IMR-90 (cell line): ENCODE results near the gene TRIM22. TPM values are rescaled to one million over a fixed set of nuclear protein-coding genes. Genes with fewer than 3 reads are reported as not detected.

ENCODE experiments used
- ATAC-seq: fragments of 200-7000 bp; cut with Tn5 transposase; 2 replicates; pipeline ENCODE4 v1.9.1; 2020; ENCODE audit warnings: low read depth, mild to moderate bottlenecking, moderate library complexity
- BruUV-seq: library from RNA; stranded (reverse); fragments of 400-500 nt; replicated peaks from 2 replicates; lab custom pipeline; 2021; lab: Mats Ljungman, UMichigan
- CTCF ChIA-PET: fragments of 300-600 bp; formaldehyde crosslinking; extraction: SDS; loops from one replicate; lab custom pipeline; 2021; ENCODE audit warnings: antibody characterized with exemption; lab: Yijun Ruan, JAX
- POLR2A ChIA-PET: fragments of 300-600 bp; sonication (Branson Sonifier 250); formaldehyde crosslinking; loops from one replicate; lab custom pipeline; 2022; ENCODE audit warnings: antibody characterized with exemption; ENCODE audit not compliant: unreplicated experiment; lab: Charles Lee
- DNase-seq: peaks from one replicate; pipeline ENCODE4 v3.0.0; 2013
- H2AFZ ChIP-seq: replicated peaks from 2 replicates; pipeline ENCODE3; 2013; ENCODE audit warnings: low read length, mild to moderate bottlenecking; ENCODE audit not compliant: poor library complexity
- H2AK5ac ChIP-seq: 2 replicates; pipeline ENCODE4 v1.6.1; 2013; ENCODE audit warnings: low read depth, low read length, inconsistent platforms
- H2AK9ac ChIP-seq: replicated peaks from 2 replicates; pipeline ENCODE3; 2013; ENCODE audit warnings: mild to moderate bottlenecking, low read depth, low read length, moderate library complexity; ENCODE audit not compliant: poor library complexity
- H2BK120ac ChIP-seq: 2 replicates; pipeline ENCODE4 v1.6.1; 2013; ENCODE audit warnings: low read depth, low read length, inconsistent platforms
- H2BK15ac ChIP-seq: 3 replicates; pipeline ENCODE4 v1.6.1; 2013; ENCODE audit warnings: low read depth, low read length, inconsistent platforms
- H2BK20ac ChIP-seq: 2 replicates; pipeline ENCODE4 v1.6.1; 2013; ENCODE audit warnings: low read depth, mild to moderate bottlenecking, inconsistent platforms, low read length, moderate library complexity
- H2BK5ac ChIP-seq: 2 replicates; pipeline ENCODE4 v1.6.1; 2013; ENCODE audit warnings: mild to moderate bottlenecking, low read depth, low read length, inconsistent platforms; ENCODE audit not compliant: poor library complexity, severe bottlenecking
- H3K14ac ChIP-seq: replicated peaks from 2 replicates; pipeline ENCODE4 v1.6.1; 2013; ENCODE audit warnings: low read depth, low read length, inconsistent platforms
- H3K18ac ChIP-seq: 2 replicates; pipeline ENCODE4 v1.6.1; 2013; ENCODE audit warnings: low read depth, low read length, control low read depth
- H3K23ac ChIP-seq: 2 replicates; pipeline ENCODE4 v1.6.1; 2013; ENCODE audit warnings: low read depth, low read length, inconsistent platforms
- H3K27ac ChIP-seq: 2 replicates; pipeline ENCODE4 v1.5.1; 2013; ENCODE audit warnings: mild to moderate bottlenecking, control low read depth, low read length; ENCODE audit not compliant: insufficient read depth
- H3K27me3 ChIP-seq: 2 replicates; pipeline ENCODE4 v1.6.1; 2013; ENCODE audit warnings: low read length; ENCODE audit not compliant: control insufficient read depth, insufficient read depth
- H3K36me3 ChIP-seq: 2 replicates; pipeline ENCODE4 v1.6.1; 2013; ENCODE audit warnings: low read length, mixed read lengths; ENCODE audit not compliant: control insufficient read depth, insufficient read depth
- H3K4ac ChIP-seq: 2 replicates; pipeline ENCODE4 v1.6.1; 2013; ENCODE audit warnings: low read depth, low read length, inconsistent platforms
- H3K4me1 ChIP-seq: 2 replicates; pipeline ENCODE4 v1.6.1; 2013; ENCODE audit warnings: low read length, mixed read lengths; ENCODE audit not compliant: control insufficient read depth, insufficient read depth
- H3K4me2 ChIP-seq: 2 replicates; pipeline ENCODE4 v1.6.1; 2013; ENCODE audit warnings: low read depth, mild to moderate bottlenecking, control low read depth, low read length, moderate library complexity
- H3K4me3 ChIP-seq: 2 replicates; pipeline ENCODE4 v1.5.1; 2013; ENCODE audit warnings: low read depth, mild to moderate bottlenecking, control low read depth, low read length, moderate library complexity; ENCODE audit not compliant: insufficient read depth
- H3K56ac ChIP-seq: 2 replicates; pipeline ENCODE4 v1.6.1; 2013; ENCODE audit warnings: low read length, inconsistent platforms; ENCODE audit not compliant: insufficient read depth; ENCODE audit errors: extremely low read depth
- H3K79me1 ChIP-seq, 2 experiments: 2 replicates each; pipeline ENCODE4 v1.6.1; 2013; ENCODE audit warnings: low read length in 2 of 2, inconsistent platforms in 1 of 2, low read depth in 1 of 2
- H3K9ac ChIP-seq: 2 replicates; pipeline ENCODE4 v1.6.1; 2013; ENCODE audit warnings: low read depth, low read length, control low read depth
- H3K9me1 ChIP-seq: 2 replicates; pipeline ENCODE4 v1.6.1; 2013; ENCODE audit warnings: low read length, inconsistent platforms; ENCODE audit not compliant: insufficient read depth
- H3K9me3 ChIP-seq: 2 replicates; pipeline ENCODE4 v1.6.1; 2013; ENCODE audit warnings: low read length; ENCODE audit not compliant: control insufficient read depth, insufficient read depth
- H4K20me1 ChIP-seq: 2 replicates; pipeline ENCODE4 v1.6.1; 2013; ENCODE audit warnings: low read length, inconsistent platforms; ENCODE audit not compliant: insufficient read depth
- H4K5ac ChIP-seq: 2 replicates; pipeline ENCODE4 v1.6.1; 2013; ENCODE audit warnings: mild to moderate bottlenecking, low read depth, low read length, control low read depth
- H4K8ac ChIP-seq, 2 experiments: 2 replicates each; pipeline ENCODE4 v1.6.1; 2013; ENCODE audit warnings: low read depth in 2 of 2, low read length in 2 of 2, control low read depth in 1 of 2, inconsistent platforms in 1 of 2
- H4K91ac ChIP-seq: 2 replicates; pipeline ENCODE4 v1.6.1; 2013; ENCODE audit warnings: low read depth, low read length, inconsistent platforms; ENCODE audit not compliant: insufficient read depth
- CEBPB ChIP-seq: IDR thresholded peaks from 2 replicates; pipeline ENCODE4 v1.6.1; 2012; ENCODE audit warnings: low read depth, low read length, improper control_type of control experiment
- CHD1 ChIP-seq: IDR thresholded peaks from 2 replicates; pipeline ENCODE4 v1.6.1; 2012; ENCODE audit warnings: low read depth, low read length, improper control_type of control experiment
- FOS ChIP-seq: fragments of 150-350 bp; IDR thresholded peaks from 2 replicates; pipeline ENCODE4 v1.6.1; 2016; ENCODE audit warnings: low read depth, low read length
- RCOR1 ChIP-seq: IDR thresholded peaks from 2 replicates; pipeline ENCODE4 v1.6.1; 2012; ENCODE audit warnings: mild to moderate bottlenecking, low read length, improper control_type of control experiment; ENCODE audit not compliant: insufficient replicate concordance
- SMC3 ChIP-seq: fragments of 150-350 bp; IDR thresholded peaks from 2 replicates; pipeline ENCODE4 v1.6.1; 2016; ENCODE audit warnings: low read depth, mild to moderate bottlenecking, antibody characterized with exemption, low read length, moderate library complexity
- WGBS, 2 experiments: methylation state at CpG; one replicate each; pipeline versions ENCODE4 v1.1.5 to v1.1.7; 2013; ENCODE audit warnings: missing lambda C conversion rate in 2 of 2; ENCODE audit not compliant: insufficient read length in 1 of 2; ENCODE audit errors: extremely low coverage in 2 of 2; 5-methylcytosine and 5-hydroxymethylcytosine counted together
- dilution Hi-C: fragments of 300-500 bp; cut with HindIII; formaldehyde crosslinking; loops from one replicate; pipeline ENCODE4 v1.14.3; 2018; ENCODE audit warnings: low sequenced_read_pairs; ENCODE audit not compliant: unreplicated experiment
- in situ Hi-C: fragments of 300-500 bp; cut with MboI; formaldehyde crosslinking; loops from 3 replicates; pipeline ENCODE4 v1.14.3; 2019; ENCODE audit warnings: low sequenced_read_pairs, inconsistent platforms, mixed read lengths
- intact Hi-C: fragments of 100-400 bp; cut with micrococcal nuclease; formaldehyde crosslinking; loops from 2 replicates; pipeline ENCODE4 v1.10.0; 2022
- polyA plus RNA-seq, 3 experiments: library from polyadenylated mRNA; depleted of rRNA; stranded (reverse); fragments of >200 nt; gene quantifications; 2 replicates each; pipeline ENCODE4 v1.2.3, GENCODE V29; 2012; ENCODE audit warnings: low replicate concordance in 1 of 3
- total RNA-seq: library from RNA; depleted of rRNA; stranded (reverse); fragments of >200 nt; gene quantifications from 2 replicates; pipeline ENCODE4 v1.2.3, GENCODE V29; 2012
- TF ChIP-seq, protein P1 (sequence below): conservative IDR thresholded peaks from 2 replicates; pipeline ENCODE4 v1.5.1; 2012; ENCODE audit warnings: mild to moderate bottlenecking, low read depth, low read length, improper control_type of control experiment

TRIM22 gene
- total and polyA plus RNA-seq, 2 of the 4 experiments (the other 2 are of a cell fraction): 43.6 to 46.8 TPM

DNA sequence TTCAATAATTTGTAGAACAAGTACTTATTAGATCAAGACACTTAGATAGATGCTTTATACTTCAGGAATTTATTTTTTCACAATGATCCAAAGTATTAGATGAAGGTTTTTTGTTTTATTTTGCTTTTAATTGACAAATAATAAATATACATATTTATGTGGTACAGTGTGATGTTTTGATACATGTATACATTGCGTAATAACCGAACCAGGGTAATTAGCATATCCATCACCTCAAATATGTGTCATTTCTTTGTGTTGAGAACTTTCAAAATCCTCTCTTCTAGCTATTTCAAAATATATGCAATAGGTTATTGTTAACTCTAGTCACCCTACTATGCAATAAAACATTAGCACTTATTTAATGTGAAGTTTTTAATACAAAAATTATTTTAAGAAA is 26.1 kb upstream of the TRIM22 start:
- H4K8ac ChIP-seq: no peak overlapping the region
- H2BK15ac ChIP-seq: no peak overlapping the region
- no peak overlapping the region for H3K4ac ChIP-seq
- no peak for TF ChIP-seq SMC3
- no peak for TF ChIP-seq FOS
- TF ChIP-seq, protein P1, sequence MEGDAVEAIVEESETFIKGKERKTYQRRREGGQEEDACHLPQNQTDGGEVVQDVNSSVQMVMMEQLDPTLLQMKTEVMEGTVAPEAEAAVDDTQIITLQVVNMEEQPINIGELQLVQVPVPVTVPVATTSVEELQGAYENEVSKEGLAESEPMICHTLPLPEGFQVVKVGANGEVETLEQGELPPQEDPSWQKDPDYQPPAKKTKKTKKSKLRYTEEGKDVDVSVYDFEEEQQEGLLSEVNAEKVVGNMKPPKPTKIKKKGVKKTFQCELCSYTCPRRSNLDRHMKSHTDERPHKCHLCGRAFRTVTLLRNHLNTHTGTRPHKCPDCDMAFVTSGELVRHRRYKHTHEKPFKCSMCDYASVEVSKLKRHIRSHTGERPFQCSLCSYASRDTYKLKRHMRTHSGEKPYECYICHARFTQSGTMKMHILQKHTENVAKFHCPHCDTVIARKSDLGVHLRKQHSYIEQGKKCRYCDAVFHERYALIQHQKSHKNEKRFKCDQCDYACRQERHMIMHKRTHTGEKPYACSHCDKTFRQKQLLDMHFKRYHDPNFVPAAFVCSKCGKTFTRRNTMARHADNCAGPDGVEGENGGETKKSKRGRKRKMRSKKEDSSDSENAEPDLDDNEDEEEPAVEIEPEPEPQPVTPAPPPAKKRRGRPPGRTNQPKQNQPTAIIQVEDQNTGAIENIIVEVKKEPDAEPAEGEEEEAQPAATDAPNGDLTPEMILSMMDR: no peak
- no peak for TF ChIP-seq RCOR1
- peak; percentile 91 for TF ChIP-seq CEBPB
- TF ChIP-seq CHD1: no peak
- WGBS, 2 experiments: no CpG with 5 or more reads among the region's 2 CpGs
- in situ Hi-C loops (no loop called here), dilution Hi-C loops (no loop called here), intact Hi-C loops (no loop called here)
- no peak overlapping the region for H3K4me3 ChIP-seq
- ATAC-seq: no peak
- peaks cover 17% of the 10 kb centered on the region for H3K36me3 ChIP-seq
- H2AK9ac ChIP-seq: no peak overlapping the region
- no peaks in the 10 kb centered on the region for H4K20me1 ChIP-seq
- ChIA-PET CTCF (no interaction called here), POLR2A (no interaction called here)
- peaks cover 0 to 4% of the 10 kb centered on the region in 2 experiments; a peak in 1 of 4 replicates for H3K79me1 ChIP-seq
- BruUV-seq: no TSS peak
- H3K9me3 ChIP-seq: no peaks in the 10 kb centered on the region
- no peak overlapping the region for H4K91ac ChIP-seq
- no peaks in the 10 kb centered on the region; the same call in 1 of the 2 replicates for H3K4me1 ChIP-seq
- no peak overlapping the region for H3K56ac ChIP-seq
- H2BK5ac ChIP-seq: no peak overlapping the region
- H2BK120ac ChIP-seq: no peak overlapping the region
- H2AFZ ChIP-seq: no peak overlapping the region
- DNase-seq: no peak
- H2AK5ac ChIP-seq: no peak overlapping the region
- no peak overlapping the region for H3K9ac ChIP-seq
- no peak overlapping the region for H4K5ac ChIP-seq
- H3K27ac ChIP-seq: no peak overlapping the region
- no peak overlapping the region for H3K4me2 ChIP-seq
- H3K14ac ChIP-seq: no peak overlapping the region
- no peaks in the 10 kb centered on the region for H3K27me3 ChIP-seq
- H3K9me1 ChIP-seq: no peaks in the 10 kb centered on the region
- H3K23ac ChIP-seq: no peak overlapping the region
- H3K18ac ChIP-seq: no peak overlapping the region
- H2BK20ac ChIP-seq: no peak overlapping the region
